GM13976 (cell line): ENCODE data around the gene NCLN.

Experiments used
- DNase-seq: peaks from one replicate; pipeline ENCODE4 v3.0.0; 2012; ENCODE audit warnings: low spot score
- in situ Hi-C: fragments of 300-500 bp; cut with MboI; formaldehyde crosslinking; loops from one replicate; pipeline ENCODE4 v1.12.0; 2022; ENCODE audit warnings: low sequenced_read_pairs, mixed read lengths, inconsistent platforms; ENCODE audit not compliant: unreplicated experiment
- TF ChIP-seq, protein P1 (sequence below): IDR thresholded peaks from 2 replicates; pipeline ENCODE4 v1.5.1; 2012; ENCODE audit warnings: borderline replicate concordance, mild to moderate bottlenecking; ENCODE audit not compliant: insufficient read depth; ENCODE audit errors: extremely low read depth, missing control alignments, control extremely low read depth

NCLN gene

DNA sequence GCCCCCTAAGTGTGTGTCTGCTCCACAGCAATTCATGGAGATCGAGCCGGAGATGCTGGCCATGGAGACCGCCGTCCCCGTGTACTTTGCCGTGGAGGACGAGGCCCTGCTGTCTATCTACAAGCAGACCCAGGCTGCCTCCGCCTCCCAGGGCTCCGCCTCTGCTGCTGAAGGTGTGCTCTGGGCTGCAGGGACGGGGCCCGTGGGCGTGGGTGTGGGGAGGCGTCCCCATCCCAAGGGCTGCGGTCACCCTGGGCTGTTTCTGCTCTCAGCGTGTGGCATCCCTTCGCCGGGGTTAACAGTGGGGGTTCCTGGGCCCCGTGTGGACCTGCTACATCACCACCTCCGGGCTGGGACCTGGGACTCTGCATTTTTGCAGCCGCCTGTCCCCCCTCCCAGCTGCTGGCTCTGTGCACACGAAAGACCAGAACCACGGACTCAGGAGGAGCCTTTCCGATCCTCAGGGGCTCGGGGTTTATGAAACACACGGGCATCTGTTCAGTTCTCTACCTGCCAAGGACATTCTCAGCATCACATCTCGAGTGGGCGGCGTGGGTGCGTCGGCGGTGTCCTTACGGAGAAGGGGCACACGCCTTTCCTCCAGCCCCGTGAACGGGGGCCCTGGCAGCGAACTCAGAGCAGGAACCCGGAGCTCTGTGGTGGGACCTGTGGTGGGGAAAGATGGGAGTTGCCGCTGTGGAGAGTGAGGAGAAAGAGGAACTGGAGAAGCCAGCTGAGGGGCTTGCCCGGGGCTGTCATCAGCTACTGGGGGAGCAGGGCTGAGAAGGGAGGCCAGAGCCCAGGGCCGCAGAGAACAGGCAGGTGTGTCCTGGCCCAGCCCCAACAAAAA is 7.8 kb downstream of the NCLN start:
- TF ChIP-seq, protein P1, sequence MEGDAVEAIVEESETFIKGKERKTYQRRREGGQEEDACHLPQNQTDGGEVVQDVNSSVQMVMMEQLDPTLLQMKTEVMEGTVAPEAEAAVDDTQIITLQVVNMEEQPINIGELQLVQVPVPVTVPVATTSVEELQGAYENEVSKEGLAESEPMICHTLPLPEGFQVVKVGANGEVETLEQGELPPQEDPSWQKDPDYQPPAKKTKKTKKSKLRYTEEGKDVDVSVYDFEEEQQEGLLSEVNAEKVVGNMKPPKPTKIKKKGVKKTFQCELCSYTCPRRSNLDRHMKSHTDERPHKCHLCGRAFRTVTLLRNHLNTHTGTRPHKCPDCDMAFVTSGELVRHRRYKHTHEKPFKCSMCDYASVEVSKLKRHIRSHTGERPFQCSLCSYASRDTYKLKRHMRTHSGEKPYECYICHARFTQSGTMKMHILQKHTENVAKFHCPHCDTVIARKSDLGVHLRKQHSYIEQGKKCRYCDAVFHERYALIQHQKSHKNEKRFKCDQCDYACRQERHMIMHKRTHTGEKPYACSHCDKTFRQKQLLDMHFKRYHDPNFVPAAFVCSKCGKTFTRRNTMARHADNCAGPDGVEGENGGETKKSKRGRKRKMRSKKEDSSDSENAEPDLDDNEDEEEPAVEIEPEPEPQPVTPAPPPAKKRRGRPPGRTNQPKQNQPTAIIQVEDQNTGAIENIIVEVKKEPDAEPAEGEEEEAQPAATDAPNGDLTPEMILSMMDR, result no peak
- in situ Hi-C loops, result no loop called here

DNA sequence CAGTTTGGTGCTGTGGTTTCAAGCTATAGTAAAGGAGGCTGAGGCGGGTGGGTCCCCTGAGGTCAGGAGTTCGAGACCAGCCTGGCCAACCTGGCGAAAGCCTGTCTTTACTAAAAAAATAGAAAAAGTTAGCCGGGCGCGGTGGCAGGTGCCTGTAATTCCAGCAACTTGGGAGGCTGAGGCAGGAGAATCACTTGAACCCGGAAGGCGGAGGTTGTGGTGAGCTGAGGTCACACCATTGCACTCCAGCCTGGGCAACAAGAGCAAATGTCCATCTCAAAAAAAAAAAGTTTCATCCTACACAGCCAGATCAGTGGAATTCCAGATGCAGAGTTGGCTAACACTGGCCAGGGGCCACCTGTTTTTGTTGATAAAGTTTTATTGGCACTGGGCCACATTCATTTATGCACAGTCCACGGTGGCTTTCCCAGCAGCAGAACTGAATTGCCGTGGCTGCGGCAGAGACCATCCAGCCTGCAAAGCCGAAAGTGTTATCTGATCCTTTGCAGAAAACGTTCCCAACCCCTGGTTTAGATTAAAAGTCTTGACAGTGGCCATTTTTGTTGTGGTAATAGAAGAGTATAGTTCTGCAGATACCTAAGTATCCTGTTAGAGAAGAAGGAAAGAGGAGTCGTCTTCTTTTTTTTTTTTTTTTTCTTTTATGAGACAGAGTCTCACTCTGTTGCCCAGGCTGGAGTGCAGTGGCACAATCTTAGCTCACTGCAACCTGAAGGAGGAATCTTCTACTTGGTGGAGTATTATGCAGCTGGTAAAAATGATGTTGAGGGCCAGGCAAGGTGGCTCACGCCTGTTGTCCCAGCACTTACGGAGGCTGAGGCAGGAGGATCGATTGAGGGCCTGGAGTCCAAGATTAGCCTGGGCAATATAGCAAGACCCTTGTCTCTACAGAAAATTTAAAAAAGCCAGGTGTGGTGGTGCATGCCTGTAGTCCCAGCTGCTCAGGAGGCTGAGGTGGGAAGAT is 8.7 kb downstream of the NCLN start:
- DNase-seq, result no peak
- in situ Hi-C loops, result no loop called here
- TF ChIP-seq, protein P1, result no peak

More for the DNA sequence above, 7.8 kb downstream of the NCLN start:
- DNase-seq, result no peak

DNA sequence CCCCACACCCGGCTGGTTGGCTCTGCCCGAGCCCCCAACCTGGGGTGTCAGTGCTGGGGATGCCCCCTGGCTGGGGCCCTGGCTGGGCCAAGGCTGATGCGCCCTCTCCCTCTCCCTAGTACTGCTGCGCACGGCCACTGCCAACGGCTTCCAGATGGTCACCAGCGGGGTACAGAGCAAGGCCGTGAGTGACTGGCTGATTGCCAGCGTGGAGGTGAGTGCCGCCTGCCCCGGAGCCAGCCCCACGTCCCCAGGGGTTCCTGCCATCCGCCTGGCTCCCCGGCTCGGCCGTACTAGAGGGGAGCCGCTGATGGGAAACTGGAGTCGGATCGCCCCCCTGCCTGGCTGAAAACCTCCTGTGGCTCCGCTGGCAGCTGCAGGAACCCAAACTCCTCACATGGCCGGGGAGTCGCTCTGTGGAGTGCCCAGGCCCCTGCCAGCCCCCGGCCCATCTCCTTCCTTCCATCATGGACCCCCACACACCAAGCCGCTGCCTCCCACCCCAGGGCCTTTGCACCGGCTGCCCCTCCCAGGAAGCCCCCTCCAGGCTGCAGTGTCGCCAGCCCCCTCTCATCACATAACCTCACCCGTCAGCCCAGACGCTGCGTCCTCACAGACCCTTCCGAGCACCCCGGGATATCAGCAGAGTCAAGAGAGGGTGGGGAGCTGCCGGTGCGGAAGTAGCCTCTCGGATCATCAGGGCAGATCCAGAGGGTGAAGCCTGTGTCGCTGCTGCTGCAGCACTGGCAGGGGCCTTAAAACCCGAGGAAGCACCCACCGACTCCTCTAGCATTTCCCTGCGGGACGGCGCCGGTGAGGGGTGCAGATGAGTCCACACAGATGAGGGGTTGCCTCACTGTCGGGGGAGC is 10.6 kb downstream of the NCLN start:
- no peak for DNase-seq
- in situ Hi-C loops, result no loop called here

DNA sequence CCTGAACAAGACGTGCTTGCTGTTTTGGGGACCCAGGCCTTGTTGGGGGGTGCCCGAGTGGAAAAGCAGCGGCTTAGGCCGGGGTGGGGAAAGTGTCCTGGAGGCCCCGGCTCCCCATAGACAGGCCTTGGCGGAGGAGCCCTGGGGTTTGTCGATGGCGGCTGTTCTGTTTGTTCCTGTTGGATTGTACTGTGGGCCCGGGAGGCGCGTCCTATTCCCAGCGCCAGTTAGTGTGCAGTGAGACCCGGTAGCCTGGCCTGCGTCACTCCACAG is 11.1 kb downstream of the NCLN start:
- no peak for DNase-seq

More for the DNA sequence above, 10.6 kb downstream of the NCLN start:
- TF ChIP-seq, protein P1, result no peak

DNA sequence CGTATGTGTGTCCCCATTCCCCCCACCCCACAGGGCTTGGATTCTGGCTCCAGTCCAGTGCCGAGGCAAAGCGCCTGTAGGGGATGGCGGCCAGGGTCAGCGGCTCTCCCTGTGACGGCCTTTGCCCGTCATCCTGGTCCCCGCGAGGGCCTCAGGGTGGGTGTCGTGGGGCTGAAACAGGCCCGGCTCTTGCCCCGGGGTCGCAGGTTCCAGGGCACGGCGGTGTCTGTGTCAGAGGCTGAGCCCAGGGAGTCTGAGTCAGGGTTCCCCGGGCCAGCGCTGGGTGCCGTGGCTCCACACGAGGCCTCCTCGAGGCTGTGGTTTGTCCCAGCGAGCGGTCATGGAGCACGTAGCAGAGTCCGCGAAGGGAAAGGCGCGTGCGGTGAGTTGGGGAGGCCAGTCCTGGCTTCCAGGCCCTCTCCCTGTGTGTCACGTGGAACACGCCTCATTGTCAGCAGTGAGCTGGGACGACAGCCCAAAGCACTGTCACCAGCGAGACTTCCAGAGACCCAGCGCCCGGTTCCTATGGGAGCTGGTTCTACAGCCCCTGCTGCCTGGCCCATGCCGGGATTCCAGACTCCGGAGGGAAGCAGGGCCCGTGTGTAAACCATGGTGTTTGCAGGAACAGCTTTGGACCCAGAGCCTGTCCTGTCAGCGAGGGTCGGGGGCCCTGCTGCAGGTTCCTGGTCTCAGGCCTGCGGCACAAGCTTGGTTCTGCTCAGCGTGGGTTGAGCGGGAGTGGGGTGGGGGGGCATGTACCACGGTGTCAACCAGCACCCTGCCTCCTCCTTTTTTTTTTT is 13.4 kb downstream of the NCLN start:
- in situ Hi-C loops, result no loop called here
- TF ChIP-seq, protein P1, result no peak
- no peak for DNase-seq

More for the DNA sequence above, 11.1 kb downstream of the NCLN start:
- in situ Hi-C loops, result no loop called here
- TF ChIP-seq, protein P1, result no peak
